SK-N-SH (cell line): ENCODE measurements around the gene UNC93A. TPM values are rescaled to one million over a fixed set of nuclear protein-coding genes. Genes with fewer than 3 reads are reported as not detected.

Source experiments
- CTCF ChIA-PET: fragments of 300-600, 350-600 bp; formaldehyde crosslinking; extraction: SDS; loops from one replicate; lab custom pipeline; 2021; lab: Yijun Ruan, JAX
- POLR2A ChIA-PET: fragments of 350-600 bp; sonication (Branson Sonifier 250); formaldehyde crosslinking; extraction: SDS; loops from one replicate; lab custom pipeline; 2020; ENCODE audit warnings: antibody characterized with exemption, inconsistent platforms; lab: Yijun Ruan, JAX
- DNase-seq: peaks from one replicate; pipeline ENCODE4 v3.0.0; 2012
- H2AFZ ChIP-seq: fragments of 200-600 bp; sonication (generic); 2 replicates; pipeline ENCODE4 v1.8.1; 2016; ENCODE audit warnings: antibody characterized with exemption, mild to moderate bottlenecking, low read depth
- H3F3A ChIP-seq: fragments of 200-600 bp; sonication (generic); replicated peaks from 2 replicates; pipeline ENCODE3; 2016; ENCODE audit warnings: antibody characterized with exemption, mild to moderate bottlenecking; ENCODE audit not compliant: insufficient read depth
- H3K27ac ChIP-seq, 2 experiments: fragments of 200-500 bp in 1 of 2; fragments of 200-600 bp in 1 of 2; sonication (Bioruptor generic) in 1 of 2; sonication (generic), shearing (Covaris generic) in 1 of 2; 2 replicates each; pipeline versions ENCODE4 v1.5.1 to v1.6.1; 2014 to 2016; ENCODE audit warnings: low read depth in 2 of 2, inconsistent platforms in 1 of 2, low read length in 1 of 2, mild to moderate bottlenecking in 1 of 2, mixed read lengths in 1 of 2
- H3K27me3 ChIP-seq: fragments of 200-600 bp; sonication (generic), shearing (Covaris generic); 2 replicates; pipeline ENCODE4 v1.6.1; 2016; ENCODE audit warnings: mixed run types; ENCODE audit not compliant: insufficient read depth
- H3K36me3 ChIP-seq, 2 experiments: fragments of 200-500 bp in 1 of 2; fragments of 200-600 bp in 1 of 2; sonication (Bioruptor generic) in 1 of 2; sonication (generic) in 1 of 2; replicated peaks in 1 of 2; 2 replicates each; pipeline versions ENCODE3 to v1.5.1; 2014 to 2016; ENCODE audit warnings: low read length in 1 of 2, mild to moderate bottlenecking in 1 of 2; ENCODE audit not compliant: insufficient read depth in 2 of 2, control insufficient read depth in 1 of 2
- H3K4me1 ChIP-seq, 2 experiments: fragments of 200-500 bp in 1 of 2; fragments of 200-600 bp in 1 of 2; sonication (Bioruptor generic) in 1 of 2; sonication (generic), shearing (Covaris generic) in 1 of 2; 2 replicates each; pipeline versions ENCODE4 v1.5.1 to v1.6.1; 2014 to 2016; ENCODE audit warnings: low read depth in 1 of 2, low read length in 1 of 2, mixed run types in 1 of 2; ENCODE audit not compliant: insufficient read depth in 2 of 2, control insufficient read depth in 1 of 2
- H3K4me2 ChIP-seq: fragments of 200-600 bp; sonication (generic), shearing (Covaris generic); 2 replicates; pipeline ENCODE4 v1.6.1; 2017; ENCODE audit warnings: mixed run types
- H3K4me3 ChIP-seq, 2 experiments: fragments of 200-500 bp in 1 of 2; fragments of 200-600 bp in 1 of 2; sonication (Bioruptor generic) in 1 of 2; sonication (generic), shearing (Covaris generic) in 1 of 2; 2 replicates each; pipeline versions ENCODE4 v1.5.1 to v1.8.1; 2014 to 2016; ENCODE audit warnings: low read depth in 2 of 2, inconsistent platforms in 1 of 2, low read length in 1 of 2, mild to moderate bottlenecking in 1 of 2, mixed read lengths in 1 of 2, moderate library complexity in 1 of 2
- H3K79me2 ChIP-seq: fragments of 200-600 bp; sonication (generic); 2 replicates; pipeline ENCODE4 v1.8.1; 2017; ENCODE audit warnings: mild to moderate bottlenecking; ENCODE audit not compliant: insufficient read depth
- H3K9ac ChIP-seq: fragments of 200-600 bp; sonication (generic); 2 replicates; pipeline ENCODE4 v1.6.1; 2017; ENCODE audit warnings: mixed run types
- H3K9me2 ChIP-seq: fragments of 200-600 bp; sonication (generic); 2 replicates; pipeline ENCODE4 v1.6.1; 2017; ENCODE audit warnings: mixed run types
- H3K9me3 ChIP-seq: fragments of 200-600 bp; sonication (generic); 2 replicates; pipeline ENCODE4 v1.6.1; 2017; ENCODE audit warnings: mixed run types, mild to moderate bottlenecking, moderate library complexity
- H4K20me1 ChIP-seq: fragments of 200-600 bp; sonication (generic); 2 replicates; pipeline ENCODE4 v1.6.1; 2017; ENCODE audit warnings: mild to moderate bottlenecking, mixed run types; ENCODE audit not compliant: insufficient read depth
- CTCF ChIP-seq: fragments of 200-600 bp; sonication (generic); IDR thresholded peaks from 2 replicates; pipeline ENCODE4 v1.6.1; 2017; ENCODE audit warnings: antibody characterized with exemption, mild to moderate bottlenecking, moderate library complexity
- FOXJ3 ChIP-seq: sonication (generic); formaldehyde crosslinking; IDR thresholded peaks from 2 replicates; pipeline ENCODE4 v1.5.1; 2020; ENCODE audit warnings: mild to moderate bottlenecking, missing genetic modification reagents
- FOXM1 ChIP-seq: IDR thresholded peaks from 2 replicates; pipeline ENCODE4 v1.4.0; 2012; ENCODE audit warnings: low read depth, mild to moderate bottlenecking
- GATA2 ChIP-seq: sonication (generic); formaldehyde crosslinking; IDR thresholded peaks from 2 replicates; pipeline ENCODE4 v1.5.0; 2020; ENCODE audit warnings: mild to moderate bottlenecking, missing genetic modification reagents
- IRF3 ChIP-seq: fragments of 150-350 bp; IDR thresholded peaks from 2 replicates; pipeline ENCODE4 v1.6.1; 2016; ENCODE audit warnings: mild to moderate bottlenecking, low read depth, low read length
- MAX ChIP-seq: IDR thresholded peaks from 2 replicates; pipeline ENCODE4 v1.4.0; 2012; ENCODE audit warnings: low read depth
- MEF2A ChIP-seq: IDR thresholded peaks from 2 replicates; pipeline ENCODE4 v1.4.0; 2012; ENCODE audit warnings: low read depth, borderline replicate concordance
- MXI1 ChIP-seq: IDR thresholded peaks from 2 replicates; pipeline ENCODE4 v1.6.1; 2012; ENCODE audit warnings: mild to moderate bottlenecking, low read depth, low read length, improper control_type of control experiment
- PBX3 ChIP-seq: IDR thresholded peaks from 2 replicates; pipeline ENCODE4; 2012
- RAD21 ChIP-seq: IDR thresholded peaks from 2 replicates; pipeline ENCODE4 v1.6.1; 2012; ENCODE audit warnings: mild to moderate bottlenecking, low read length
- RCOR1 ChIP-seq: fragments of 150-350 bp; IDR thresholded peaks from 2 replicates; pipeline ENCODE4 v1.6.1; 2017; ENCODE audit warnings: antibody characterized with exemption, low read length
- SMC3 ChIP-seq: IDR thresholded peaks from 2 replicates; pipeline ENCODE4 v1.6.1; 2012; ENCODE audit warnings: low read depth, low read length, improper control_type of control experiment
- TAF1 ChIP-seq: IDR thresholded peaks from 2 replicates; pipeline ENCODE4 v1.6.1; 2012; ENCODE audit warnings: low read depth, mild to moderate bottlenecking, low read length, moderate library complexity, borderline replicate concordance
- TEAD4 ChIP-seq: IDR thresholded peaks from 2 replicates; pipeline ENCODE4 v1.4.0; 2012; ENCODE audit warnings: mild to moderate bottlenecking, borderline replicate concordance; ENCODE audit not compliant: insufficient read depth
- USF1 ChIP-seq: IDR thresholded peaks from 2 replicates; pipeline ENCODE4 v1.4.0; 2012; ENCODE audit warnings: low read depth, borderline replicate concordance
- WGBS: methylation state at CpG from one replicate; pipeline ENCODE4 v1.1.6; 2017; ENCODE audit warnings: low lambda C conversion rate; 5-methylcytosine and 5-hydroxymethylcytosine counted together
- polyA plus RNA-seq, 3 experiments: library from polyadenylated mRNA; depleted of rRNA; stranded (reverse); fragments of >200 nt; gene quantifications; 2 replicates each; pipeline ENCODE4 v1.2.3, GENCODE V29; 2012

Gene UNC93A
- polyA plus RNA-seq, 1 of the 3 experiments (the other 2 are of a cell fraction), result not detected

GRCh38 chr6:167350731-167351655 lies 59.9 kb downstream of the UNC93A start:
- H3K4me1 ChIP-seq, result peaks cover 0 to 6% of the 10 kb centered on the region in 2 experiments; a peak in 1 of 4 replicates
- H3K4me2 ChIP-seq, result peak overlapping the region; percentile 83
- TF ChIP-seq CTCF (peak; percentile 69), IRF3 (no peak), USF1 (0 out of 2 replicates have a peak, but pooled peaks have one; percentile 30), MAX (peak; percentile 51; the same call in 1 of the 2 replicates), FOXM1 (no peak), FOXJ3 (CRISPR knock-in tag) (peak; percentile 34; the same call in 1 of the 2 replicates), RCOR1 (no peak), TAF1 (no peak), SMC3 (peak; percentile 59), MEF2A (no peak), MXI1 (peak; percentile 90; the same call in 1 of the 2 replicates), GATA2 (CRISPR knock-in tag) (no peak), PBX3 (no peak), RAD21 (peak; percentile 60), TEAD4 (no peak)
- H3K27ac ChIP-seq, result no peak overlapping the region
- no peaks in the 10 kb centered on the region for H4K20me1 ChIP-seq
- H3K36me3 ChIP-seq, result no peaks in the 10 kb centered on the region
- peak; percentile 80 for DNase-seq
- CTCF ChIA-PET, result interaction anchor here (0.6 to 2.6 kb wide), 39 partner anchors 10 to 1059 kb away, joined by 3 to 26 read pairs (median 4); partner anchors contain the start of genes TTLL2 and UNC93A
- no peaks in the 10 kb centered on the region for H3F3A ChIP-seq
- H3K9me3 ChIP-seq, result no peaks in the 10 kb centered on the region
- no peaks in the 10 kb centered on the region for H3K27me3 ChIP-seq
- no peak overlapping the region for H3K9ac ChIP-seq
- no peaks in the 10 kb centered on the region for H3K9me2 ChIP-seq
- POLR2A ChIA-PET, result no interaction called here
- peak overlapping the region; percentile 85 for H2AFZ ChIP-seq
- H3K79me2 ChIP-seq, result no peaks in the 10 kb centered on the region
- WGBS, result 25% methylated on average over 21 of the region's 62 CpGs
- peak overlapping the region; percentile 45 to 49 for H3K4me3 ChIP-seq
